Neural progenitor cell (in vitro differentiated cells): ENCODE data around the gene H2AZ2. TPM values are rescaled to one million over a fixed set of nuclear protein-coding genes. Genes with fewer than 3 reads are reported as not detected.

Experiments
- DNase-seq: peaks from one replicate; pipeline ENCODE4 v3.0.0-alpha.2; 2016; ENCODE audit warnings: low spot score
- H2AFZ ChIP-seq: fragments of 200-600 bp; sonication (generic); replicated peaks from 2 replicates; pipeline ENCODE4 v1.6.1; 2016; ENCODE audit warnings: antibody characterized with exemption
- H3F3A ChIP-seq: fragments of 200-600 bp; sonication (generic); 2 replicates; pipeline ENCODE4 v1.6.1; 2016; ENCODE audit warnings: antibody characterized with exemption, low read depth
- H3K27ac ChIP-seq: fragments of 200-600 bp; sonication (generic); 2 replicates; pipeline ENCODE4 v1.5.1; 2016; ENCODE audit warnings: mild to moderate bottlenecking
- H3K27me3 ChIP-seq: fragments of 200-600 bp; sonication (generic); 2 replicates; pipeline ENCODE4 v1.6.1; 2016; ENCODE audit warnings: mild to moderate bottlenecking, moderate library complexity
- H3K36me3 ChIP-seq: fragments of 200-600 bp; sonication (generic); 2 replicates; pipeline ENCODE4 v1.5.1; 2016
- H3K4me1 ChIP-seq: fragments of 200-600 bp; sonication (generic); 2 replicates; pipeline ENCODE4 v1.6.1; 2016; ENCODE audit warnings: mixed run types
- H3K4me2 ChIP-seq: fragments of 200-600 bp; sonication (generic); 2 replicates; pipeline ENCODE4 v1.6.1; 2016
- H3K4me3 ChIP-seq: fragments of 200-600 bp; sonication (generic); 2 replicates; pipeline ENCODE4 v1.5.1; 2016
- H3K79me2 ChIP-seq: fragments of 200-600 bp; sonication (generic); 2 replicates; pipeline ENCODE4 v1.6.1; 2016; ENCODE audit warnings: low read depth
- H3K9ac ChIP-seq: fragments of 200-600 bp; sonication (generic); 2 replicates; pipeline ENCODE4 v1.6.1; 2016
- H3K9me3 ChIP-seq: fragments of 200-600 bp; sonication (generic); 2 replicates; pipeline ENCODE4 v1.5.1; 2016; ENCODE audit warnings: low read depth
- H4K20me1 ChIP-seq: fragments of 200-600 bp; sonication (generic); 2 replicates; pipeline ENCODE4 v1.6.1; 2016; ENCODE audit warnings: low read depth
- H3K27ac Mint-ChIP-seq: 3 replicates; pipeline ENCODE4 v1.8.0; 2021; ENCODE audit warnings: mixed read lengths
- H3K27me3 Mint-ChIP-seq: 2 replicates; pipeline ENCODE4 v1.8.0; 2022; ENCODE audit warnings: low read depth, mild to moderate bottlenecking, inconsistent platforms, moderate library complexity, mixed read lengths; ENCODE audit not compliant: insufficient read depth
- H3K36me3 Mint-ChIP-seq: 3 replicates; pipeline ENCODE4 v1.8.0; 2021; ENCODE audit warnings: mixed read lengths
- H3K4me1 Mint-ChIP-seq: 3 replicates; pipeline ENCODE4 v1.8.0; 2021; ENCODE audit warnings: mixed read lengths
- H3K4me3 Mint-ChIP-seq: 3 replicates; pipeline ENCODE4 v1.8.0; 2021; ENCODE audit warnings: mild to moderate bottlenecking, moderate library complexity, mixed read lengths
- H3K9me3 Mint-ChIP-seq: 3 replicates; pipeline ENCODE4 v1.8.0; 2020; ENCODE audit warnings: mixed read lengths
- CTCF ChIP-seq: fragments of 200-600 bp; sonication (generic); IDR thresholded peaks from 2 replicates; pipeline ENCODE4 v1.5.1; 2017; ENCODE audit warnings: antibody characterized with exemption, mild to moderate bottlenecking
- EZH2 ChIP-seq: fragments of 200-600 bp; sonication (generic); IDR thresholded peaks from 2 replicates; pipeline ENCODE4 v1.6.1; 2017; ENCODE audit warnings: antibody characterized with exemption, mild to moderate bottlenecking, moderate library complexity
- EZH2phosphoT487 ChIP-seq: fragments of 200-600 bp; sonication (generic); IDR thresholded peaks from 2 replicates; pipeline ENCODE4 v1.6.1; 2017; ENCODE audit warnings: antibody characterized with exemption
- total RNA-seq: library from RNA; depleted of rRNA; stranded (reverse); fragments of >200 nt; gene quantifications from 2 replicates; pipeline ENCODE4 v1.2.3, GENCODE V29; 2015; ENCODE audit warnings: low replicate concordance

Gene H2AZ2
- total RNA-seq, 1 donor from 2014 or later = 462 TPM

- TF ChIP-seq EZH2phosphoT487 (no peak), CTCF (no peak), EZH2 (no peak)
- Mint-ChIP-seq H3K4me3 (no peak overlapping the region), H3K36me3 (peaks cover 4% of the 10 kb centered on the region), H3K4me1 (no peaks in the 10 kb centered on the region), H3K9me3 (peaks cover 14% of the 10 kb centered on the region), H3K27ac (no peak overlapping the region), H3K27me3 (peaks cover 8% of the 10 kb centered on the region)
- H3K4me2 ChIP-seq = no peak overlapping the region
- no peaks in the 10 kb centered on the region for H3K79me2 ChIP-seq
- H3K9ac ChIP-seq = no peak overlapping the region
- no peaks in the 10 kb centered on the region for H3K27me3 ChIP-seq
- H3K36me3 ChIP-seq = no peaks in the 10 kb centered on the region
- no peak overlapping the region for H3K27ac ChIP-seq
- H3K4me3 ChIP-seq = no peak overlapping the region
- no peaks in the 10 kb centered on the region for H4K20me1 ChIP-seq
- no peak overlapping the region for H2AFZ ChIP-seq
- H3F3A ChIP-seq = no peaks in the 10 kb centered on the region
- no peak for DNase-seq
- H3K9me3 ChIP-seq = no peaks in the 10 kb centered on the region
- peaks cover 3% of the 10 kb centered on the region for H3K4me1 ChIP-seq
Observed at GRCh38 chr7:44784364-44784763, 63.5 kb downstream of the H2AZ2 start.

GRCh38 chr7:44783407-44783806 lies 64.5 kb downstream of the H2AZ2 start:
- H4K20me1 ChIP-seq = no peaks in the 10 kb centered on the region
- H3K27ac ChIP-seq = no peak overlapping the region
- Mint-ChIP-seq H3K27ac (no peak overlapping the region), H3K27me3 (peaks cover 8% of the 10 kb centered on the region), H3K4me3 (no peak overlapping the region), H3K9me3 (peaks cover 14% of the 10 kb centered on the region), H3K4me1 (no peaks in the 10 kb centered on the region), H3K36me3 (peaks cover 4% of the 10 kb centered on the region)
- H3K4me3 ChIP-seq = no peak overlapping the region
- H2AFZ ChIP-seq = no peak overlapping the region
- H3K36me3 ChIP-seq = no peaks in the 10 kb centered on the region
- H3F3A ChIP-seq = no peaks in the 10 kb centered on the region
- no peaks in the 10 kb centered on the region for H3K27me3 ChIP-seq
- no peak for DNase-seq
- H3K9ac ChIP-seq = no peak overlapping the region
- H3K79me2 ChIP-seq = no peaks in the 10 kb centered on the region
- TF ChIP-seq EZH2 (no peak), CTCF (no peak), EZH2phosphoT487 (no peak)
- no peaks in the 10 kb centered on the region for H3K9me3 ChIP-seq
- no peak overlapping the region for H3K4me2 ChIP-seq
- peaks cover 3% of the 10 kb centered on the region for H3K4me1 ChIP-seq

- Mint-ChIP-seq H3K4me1 (no peaks in the 10 kb centered on the region), H3K4me3 (no peak overlapping the region), H3K27me3 (peaks cover 8% of the 10 kb centered on the region)
Observed at GRCh38 chr7:44782460-44782859, 65.4 kb downstream of the H2AZ2 start.

More at GRCh38 chr7:44782460-44782859, 65.4 kb downstream of the H2AZ2 start:
- no peak overlapping the region for H3K4me2 ChIP-seq
- no peak overlapping the region for H3K9ac ChIP-seq
- TF ChIP-seq CTCF (no peak), EZH2 (no peak), EZH2phosphoT487 (no peak)
- H3K4me3 ChIP-seq = no peak overlapping the region
- no peaks in the 10 kb centered on the region for H4K20me1 ChIP-seq
- H2AFZ ChIP-seq = no peak overlapping the region
- H3F3A ChIP-seq = no peaks in the 10 kb centered on the region
- no peaks in the 10 kb centered on the region for H3K36me3 ChIP-seq
- H3K9me3 ChIP-seq = no peaks in the 10 kb centered on the region
- Mint-ChIP-seq H3K36me3 (peaks cover 4% of the 10 kb centered on the region), H3K27ac (no peak overlapping the region), H3K9me3 (peaks cover 14% of the 10 kb centered on the region)
- DNase-seq = no peak
- H3K4me1 ChIP-seq = peaks cover 3% of the 10 kb centered on the region
- H3K79me2 ChIP-seq = no peaks in the 10 kb centered on the region
- no peaks in the 10 kb centered on the region for H3K27me3 ChIP-seq
- no peak overlapping the region for H3K27ac ChIP-seq

Other genes starting within 250 kb of the H2AZ2 start
- gene OGDH, start 241.5 kb downstream of the H2AZ2 start, total RNA-seq = 25.2 and 54.4 TPM in 2 replicates
- gene ZMIZ2, start 99.2 kb downstream of the H2AZ2 start, total RNA-seq = 7.6 and 19.5 TPM in 2 replicates
- gene PPIA, start 51.4 kb downstream of the H2AZ2 start, total RNA-seq = 2,768 and 2,932 TPM in 2 replicates
- 18.5 and 26.5 TPM in 2 replicates for gene PURB, start 37.4 kb upstream of the H2AZ2 start, total RNA-seq
- 0.03 TPM in 1 of 2 replicates, not detected in the other for gene MYO1G, start 130.9 kb upstream of the H2AZ2 start, total RNA-seq
- gene CCM2, start 152.1 kb upstream of the H2AZ2 start, total RNA-seq = 21.8 and 37.5 TPM in 2 replicates
- gene NACAD, start 240.9 kb upstream of the H2AZ2 start, total RNA-seq = 0.39 and 1.5 TPM in 2 replicates